Fibroblast of lung (primary cell): ENCODE measurements around the gene GPC6.

ENCODE experiments used
- EZH2 ChIP-seq: IDR thresholded peaks from 2 replicates; pipeline ENCODE4 v1.5.1; 2012; ENCODE audit warnings: low read length, control low read depth, mild to moderate bottlenecking; ENCODE audit errors: missing control alignments
- TF ChIP-seq, protein P1 (sequence below), 2 donors: IDR thresholded peaks in 1 of 2; conservative IDR thresholded peaks in 1 of 2; 1 replicate in 1 of 2; 2 replicates in 1 of 2; pipeline ENCODE4 v1.5.1; 2011 to 2012; ENCODE audit warnings: low read length in 2 of 2, control low read depth in 1 of 2, inconsistent platforms in 1 of 2, low read depth in 1 of 2, mild to moderate bottlenecking in 1 of 2

DNA sequence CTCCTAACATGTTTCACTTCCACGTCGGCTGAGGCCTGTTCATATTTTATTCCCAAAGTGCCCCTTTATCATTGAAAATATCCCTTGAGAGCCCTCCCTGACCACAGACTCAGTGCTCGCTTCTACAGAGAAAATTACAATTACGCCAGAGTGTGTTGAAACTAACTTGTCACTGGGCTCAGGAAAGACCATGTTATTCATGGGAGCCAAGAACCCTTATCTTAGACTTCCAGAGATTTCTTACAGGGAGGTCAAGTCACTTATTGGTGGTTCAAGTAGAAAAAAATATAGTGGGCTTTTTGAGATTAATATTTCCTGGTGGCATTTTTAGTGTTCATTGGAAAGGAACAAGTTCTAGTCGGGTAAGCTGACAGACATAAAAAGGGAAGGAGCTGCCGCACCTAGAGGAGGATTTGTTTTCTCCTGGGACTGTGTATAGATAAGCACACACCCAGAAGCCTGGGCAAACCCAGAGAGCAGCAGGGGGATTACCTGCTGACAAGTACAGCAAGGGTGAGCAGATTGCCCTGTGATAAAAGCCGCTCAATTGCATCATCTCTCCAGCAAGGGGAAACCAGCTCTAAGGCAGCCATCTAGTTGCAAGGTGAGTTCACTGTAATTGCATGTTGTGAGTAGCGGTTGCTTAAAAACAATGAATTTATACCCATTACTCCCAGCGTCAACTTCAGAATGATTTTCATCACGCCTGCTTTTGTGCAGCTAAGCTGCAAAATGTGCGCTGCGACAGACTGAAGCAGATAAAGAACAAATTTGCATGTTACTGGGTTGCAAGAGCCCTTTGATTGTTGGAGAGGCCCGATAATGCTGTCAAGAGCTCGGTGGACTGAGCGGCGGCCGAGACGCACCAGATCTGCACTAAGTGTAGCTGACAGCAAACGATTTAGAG, 1206.7 kb downstream of the GPC6 start:
- no peak for TF ChIP-seq EZH2
- TF ChIP-seq, protein P1, sequence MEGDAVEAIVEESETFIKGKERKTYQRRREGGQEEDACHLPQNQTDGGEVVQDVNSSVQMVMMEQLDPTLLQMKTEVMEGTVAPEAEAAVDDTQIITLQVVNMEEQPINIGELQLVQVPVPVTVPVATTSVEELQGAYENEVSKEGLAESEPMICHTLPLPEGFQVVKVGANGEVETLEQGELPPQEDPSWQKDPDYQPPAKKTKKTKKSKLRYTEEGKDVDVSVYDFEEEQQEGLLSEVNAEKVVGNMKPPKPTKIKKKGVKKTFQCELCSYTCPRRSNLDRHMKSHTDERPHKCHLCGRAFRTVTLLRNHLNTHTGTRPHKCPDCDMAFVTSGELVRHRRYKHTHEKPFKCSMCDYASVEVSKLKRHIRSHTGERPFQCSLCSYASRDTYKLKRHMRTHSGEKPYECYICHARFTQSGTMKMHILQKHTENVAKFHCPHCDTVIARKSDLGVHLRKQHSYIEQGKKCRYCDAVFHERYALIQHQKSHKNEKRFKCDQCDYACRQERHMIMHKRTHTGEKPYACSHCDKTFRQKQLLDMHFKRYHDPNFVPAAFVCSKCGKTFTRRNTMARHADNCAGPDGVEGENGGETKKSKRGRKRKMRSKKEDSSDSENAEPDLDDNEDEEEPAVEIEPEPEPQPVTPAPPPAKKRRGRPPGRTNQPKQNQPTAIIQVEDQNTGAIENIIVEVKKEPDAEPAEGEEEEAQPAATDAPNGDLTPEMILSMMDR (conservative IDR thresholded peaks at IDR 0.05 in 1 of 2, IDR thresholded peaks at IDR 0.05 in 1 of 2; ENCODE audit: low read depth in 1 of 2, low read length in 2 of 2), result no peak
